HG02981 (cell line): ENCODE data around the gene ZNF776.
"Not testable (repeated sequence)": the region's sequence is repeated elsewhere in the genome, so short reads cannot be mapped to it uniquely, and the experiment has no call there.

Experiments
- ATAC-seq: cut with Tn5 transposase; IDR thresholded peaks from one replicate; pipeline ENCODE4 v1.9.1; 2021; ENCODE audit warnings: mild to moderate bottlenecking, moderate library complexity; ENCODE audit not compliant: unreplicated experiment

ZNF776 gene

GRCh38 chr19:57776764-57777296 is 30.2 kb downstream of the ZNF776 start:
- no peak for ATAC-seq

GRCh38 chr19:57778336-57778735 is 31.7 kb downstream of the ZNF776 start:
- no peak for ATAC-seq

- no peak for ATAC-seq
Measured at GRCh38 chr19:57779220-57779845, 32.7 kb downstream of the ZNF776 start.

GRCh38 chr19:57786286-57786685 is 39.7 kb downstream of the ZNF776 start:
- no peak for ATAC-seq

- ATAC-seq, result no peak
Measured at GRCh38 chr19:57786906-57787305, 40.3 kb downstream of the ZNF776 start.

- no peak for ATAC-seq
Measured at GRCh38 chr19:57788114-57788692, 41.6 kb downstream of the ZNF776 start.

GRCh38 chr19:57789288-57789687 is 42.7 kb downstream of the ZNF776 start:
- ATAC-seq, result no peak

GRCh38 chr19:57796580-57796979 is 50.0 kb downstream of the ZNF776 start:
- not testable (repeated sequence) for ATAC-seq

GRCh38 chr19:57800696-57801095 is 54.1 kb downstream of the ZNF776 start:
- no peak for ATAC-seq

- ATAC-seq, result no peak
Measured at GRCh38 chr19:57802269-57802668, 55.7 kb downstream of the ZNF776 start.

GRCh38 chr19:57803265-57803593 is 56.6 kb downstream of the ZNF776 start:
- ATAC-seq, result no peak

- no peak for ATAC-seq
Measured at GRCh38 chr19:57803594-57804325, 57.1 kb downstream of the ZNF776 start.

GRCh38 chr19:57807541-57807940 is 60.9 kb downstream of the ZNF776 start:
- ATAC-seq, result no peak
